Effector memory CD4-positive, alpha-beta T cell (primary cell): ENCODE results near the gene NHEJ1.

ENCODE experiments used
- DNase-seq, 3 donors: peaks; one replicate each; pipeline ENCODE4 v3.0.0-alpha.2; 2020
- H3K27ac ChIP-seq: 2 replicates; pipeline ENCODE4 v1.7.0; 2013; ENCODE audit warnings: mild to moderate bottlenecking, low read length, moderate library complexity; ENCODE audit not compliant: insufficient read depth, poor library complexity, severe bottlenecking
- H3K27me3 ChIP-seq: replicated peaks from 2 replicates; pipeline ENCODE4 v1.7.0; 2013; ENCODE audit warnings: mild to moderate bottlenecking, low read length; ENCODE audit not compliant: insufficient read depth, control insufficient read depth, poor library complexity, severe bottlenecking
- H3K36me3 ChIP-seq: 2 replicates; pipeline ENCODE4 v1.7.0; 2013; ENCODE audit warnings: mild to moderate bottlenecking, low read length, moderate library complexity; ENCODE audit not compliant: control insufficient read depth, insufficient read depth
- H3K4me1 ChIP-seq: 2 replicates; pipeline ENCODE4 v1.7.0; 2013; ENCODE audit warnings: low read length, mild to moderate bottlenecking; ENCODE audit not compliant: control insufficient read depth, insufficient read depth, poor library complexity, severe bottlenecking
- H3K4me3 ChIP-seq: 2 replicates; pipeline ENCODE4 v1.7.0; 2013; ENCODE audit warnings: low read length, low read depth, mild to moderate bottlenecking; ENCODE audit not compliant: insufficient read depth, poor library complexity, severe bottlenecking
- H3K9me3 ChIP-seq: 2 replicates; pipeline ENCODE4 v1.7.0; 2013; ENCODE audit warnings: mild to moderate bottlenecking, low read length, moderate library complexity; ENCODE audit not compliant: control insufficient read depth

Gene NHEJ1

GRCh38 chr2:219140722-219141121 is 19.9 kb downstream of the NHEJ1 start:
- Histone ChIP-seq H3K4me3 (no peak overlapping the region), H3K27me3 (no peaks in the 10 kb centered on the region), H3K27ac (no peak overlapping the region), H3K9me3 (no peaks in the 10 kb centered on the region), H3K4me1 (no peaks in the 10 kb centered on the region), H3K36me3 (peaks cover 31% of the 10 kb centered on the region)
- DNase-seq, result no peak

DNA sequence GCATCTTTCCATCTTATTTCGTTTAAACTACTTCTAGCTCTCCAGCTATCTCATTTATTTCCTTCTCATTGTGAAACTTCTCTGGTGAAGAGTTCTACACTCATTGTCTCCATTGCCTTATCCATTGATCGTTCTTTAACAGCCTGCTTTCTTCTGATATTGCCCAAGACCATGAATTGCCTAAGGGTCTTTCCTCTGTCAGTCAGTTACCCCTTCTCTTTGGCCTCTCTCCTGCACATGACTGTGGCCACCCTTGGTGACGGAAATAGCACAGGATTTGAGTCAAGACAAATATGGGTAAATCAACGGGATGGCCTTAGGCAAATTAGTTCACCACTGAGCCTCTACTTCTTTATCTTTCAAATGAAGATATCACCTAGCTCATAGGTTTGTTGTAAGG is 26.6 kb downstream of the NHEJ1 start:
- Histone ChIP-seq H3K36me3 (peaks cover 13% of the 10 kb centered on the region), H3K9me3 (no peaks in the 10 kb centered on the region), H3K4me3 (no peak overlapping the region), H3K4me1 (no peaks in the 10 kb centered on the region), H3K27ac (no peak overlapping the region), H3K27me3 (no peaks in the 10 kb centered on the region)
- no peak for DNase-seq

DNA sequence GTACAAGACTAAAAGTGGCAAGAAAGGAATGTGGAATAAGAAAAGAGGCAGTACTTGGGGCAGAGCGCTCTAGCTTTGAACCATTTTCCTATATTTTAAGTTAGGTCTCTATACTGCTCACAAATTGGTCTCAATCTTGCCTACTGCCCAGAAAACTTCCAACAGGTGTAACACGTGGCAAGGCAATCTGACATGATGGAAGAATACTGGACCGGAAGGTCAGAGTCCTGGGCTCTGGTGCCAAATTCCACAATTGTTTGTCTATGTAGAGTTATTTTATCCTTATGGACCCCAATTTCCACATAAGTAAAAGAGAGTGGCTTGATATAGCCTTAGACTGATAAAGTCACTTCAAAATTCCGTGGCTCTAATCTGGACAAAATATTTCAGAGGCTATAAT is 28.9 kb downstream of the NHEJ1 start:
- peaks cover 9% of the 10 kb centered on the region for H3K36me3 ChIP-seq
- no peaks in the 10 kb centered on the region for H3K27me3 ChIP-seq
- no peak overlapping the region for H3K27ac ChIP-seq
- H3K4me3 ChIP-seq, result no peak overlapping the region
- H3K4me1 ChIP-seq, result no peaks in the 10 kb centered on the region
- no peak for DNase-seq
- H3K9me3 ChIP-seq, result no peaks in the 10 kb centered on the region

- Histone ChIP-seq H3K4me3 (no peak overlapping the region), H3K27me3 (no peaks in the 10 kb centered on the region)
Measured at GRCh38 chr2:219131327-219131726, 29.3 kb downstream of the NHEJ1 start.

DNA sequence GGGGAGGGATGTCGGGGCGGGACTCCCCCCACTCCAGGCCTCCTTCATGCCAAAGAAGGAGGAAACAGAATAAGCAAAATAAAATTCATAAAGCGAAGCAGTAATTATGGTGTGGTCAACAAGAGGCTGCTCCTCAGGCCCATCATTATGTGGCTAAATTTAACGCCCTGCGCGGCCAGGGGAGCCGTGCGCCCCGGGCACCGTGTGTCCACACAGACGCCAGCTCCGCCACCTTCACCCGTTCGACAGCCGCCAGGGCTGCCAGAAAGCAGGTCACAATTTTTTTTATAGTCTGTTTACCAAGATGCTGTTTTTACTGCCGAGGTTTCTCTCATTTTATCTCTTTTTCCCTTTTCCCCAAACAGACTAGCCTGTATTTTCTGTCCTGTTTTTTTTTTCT is 31.0 kb downstream of the NHEJ1 start:
- Histone ChIP-seq H3K27ac (no peak overlapping the region), H3K9me3 (no peaks in the 10 kb centered on the region), H3K4me3 (no peak overlapping the region), H3K36me3 (peaks cover 9% of the 10 kb centered on the region), H3K4me1 (no peaks in the 10 kb centered on the region), H3K27me3 (no peaks in the 10 kb centered on the region)
- no peak for DNase-seq

More at GRCh38 chr2:219131327-219131726, 29.3 kb downstream of the NHEJ1 start:
- Histone ChIP-seq H3K9me3 (no peaks in the 10 kb centered on the region), H3K36me3 (peaks cover 9% of the 10 kb centered on the region), H3K27ac (no peak overlapping the region), H3K4me1 (no peaks in the 10 kb centered on the region)
- no peak for DNase-seq

DNA sequence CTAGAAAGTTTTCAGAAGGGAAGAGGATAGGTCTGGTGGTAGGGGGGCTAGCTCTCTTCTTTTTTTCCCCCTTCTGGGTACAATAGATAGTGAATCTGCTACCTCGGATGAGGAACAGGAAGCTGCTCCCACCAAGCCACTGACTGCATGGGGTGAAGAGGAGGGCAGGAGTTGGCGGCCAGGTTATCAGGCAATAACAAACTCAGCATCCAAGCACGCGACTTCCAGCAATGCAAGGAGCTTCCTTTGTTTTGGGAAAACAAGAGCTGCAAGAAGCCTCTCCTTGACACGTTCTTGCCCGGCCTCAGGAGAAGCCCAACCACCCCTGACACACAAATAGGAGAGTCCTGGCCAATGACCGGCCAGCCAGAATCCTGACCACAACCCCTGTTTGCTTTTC is 32.2 kb downstream of the NHEJ1 start:
- no peak overlapping the region for H3K27ac ChIP-seq
- H3K4me3 ChIP-seq, result no peak overlapping the region
- no peaks in the 10 kb centered on the region for H3K27me3 ChIP-seq
- H3K9me3 ChIP-seq, result no peaks in the 10 kb centered on the region
- no peaks in the 10 kb centered on the region for H3K4me1 ChIP-seq
- peaks cover 9% of the 10 kb centered on the region for H3K36me3 ChIP-seq
- no peak for DNase-seq

- no peak for DNase-seq
- peaks cover 6% of the 10 kb centered on the region for H3K36me3 ChIP-seq
- no peak overlapping the region for H3K27ac ChIP-seq
- no peaks in the 10 kb centered on the region for H3K27me3 ChIP-seq
- no peak overlapping the region for H3K4me3 ChIP-seq
- H3K9me3 ChIP-seq, result no peaks in the 10 kb centered on the region
- no peaks in the 10 kb centered on the region for H3K4me1 ChIP-seq
Measured at GRCh38 chr2:219127037-219127635, 33.5 kb downstream of the NHEJ1 start.

- H3K9me3 ChIP-seq, result no peaks in the 10 kb centered on the region
Measured at GRCh38 chr2:219126555-219126954, 34.1 kb downstream of the NHEJ1 start.

GRCh38 chr2:219125886-219126270 is 34.7 kb downstream of the NHEJ1 start:
- no peaks in the 10 kb centered on the region for H3K4me1 ChIP-seq
- peaks cover 7% of the 10 kb centered on the region for H3K36me3 ChIP-seq
- H3K27me3 ChIP-seq, result no peaks in the 10 kb centered on the region
- H3K9me3 ChIP-seq, result no peaks in the 10 kb centered on the region
- DNase-seq, result no peak
- no peak overlapping the region for H3K4me3 ChIP-seq
- no peak overlapping the region for H3K27ac ChIP-seq

More at GRCh38 chr2:219126555-219126954, 34.1 kb downstream of the NHEJ1 start:
- Histone ChIP-seq H3K27me3 (no peaks in the 10 kb centered on the region), H3K4me1 (no peaks in the 10 kb centered on the region), H3K4me3 (no peak overlapping the region), H3K36me3 (peaks cover 4% of the 10 kb centered on the region), H3K27ac (no peak overlapping the region)
- DNase-seq, result no peak

DNA sequence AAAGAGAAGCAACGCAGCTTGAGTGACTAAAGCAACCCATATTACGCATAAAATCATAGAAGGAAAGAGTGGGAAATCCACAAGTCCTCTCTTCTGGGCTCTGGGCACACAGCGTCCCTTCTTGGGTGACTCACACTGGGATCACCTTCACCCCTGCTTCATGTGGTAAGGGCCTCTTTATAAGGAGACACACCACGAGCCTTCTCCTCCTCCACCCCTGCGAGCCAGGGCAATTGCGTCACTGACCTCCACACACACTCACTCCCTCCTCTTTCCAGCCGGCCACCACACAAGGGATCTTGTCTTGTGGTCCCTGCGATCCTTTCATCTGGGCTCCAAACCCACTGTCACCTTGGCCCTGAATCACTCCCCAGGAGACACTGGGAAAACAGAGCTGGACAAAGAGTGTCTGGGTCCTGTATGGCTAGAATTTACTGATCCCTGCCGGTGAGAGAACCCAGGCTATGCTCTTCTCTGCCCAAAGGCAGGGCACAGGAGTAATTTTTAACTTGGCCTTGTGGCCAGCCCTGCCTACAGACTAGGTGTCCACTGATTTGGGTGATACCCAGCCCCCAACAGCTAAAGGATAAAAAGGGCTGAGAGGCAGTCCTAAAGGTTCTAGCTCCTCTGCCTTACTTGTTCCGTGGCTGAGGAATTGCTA is 35.3 kb downstream of the NHEJ1 start:
- Histone ChIP-seq H3K4me3 (no peak overlapping the region), H3K27ac (no peak overlapping the region), H3K36me3 (peaks cover 3% of the 10 kb centered on the region), H3K27me3 (no peaks in the 10 kb centered on the region), H3K4me1 (no peaks in the 10 kb centered on the region), H3K9me3 (no peaks in the 10 kb centered on the region)
- DNase-seq, result no peak
